ENCODE results near the gene CAMKMT.
"Not testable (repeated sequence)": the region's sequence is repeated elsewhere in the genome, so short reads cannot be mapped to it uniquely, and the experiment has no call there.

CAMKMT gene

GRCh38 chr2:44360749-44361329 is 908 bp upstream of the CAMKMT start:
- Histone ChIP-seq H3K36me3 (ENCODE audit: control insufficient read depth, insufficient read depth, low read length) (no peaks in the 10 kb centered on the region), H3K9ac (ENCODE audit: low read depth, low read length) (peak overlapping the region; percentile 88), H3K27ac (ENCODE audit: low read depth, low read length) (peak overlapping the region; percentile 92), H3K9me3 (ENCODE audit: control insufficient read depth, insufficient read depth, low read length) (no peaks in the 10 kb centered on the region), H3K4me3 (ENCODE audit: low read depth, low read length) (peak overlapping the region; percentile 78), H3K4me1 (ENCODE audit: control insufficient read depth, insufficient read depth, low read length) (peaks cover 9% of the 10 kb centered on the region), H3K27me3 (ENCODE audit: control insufficient read depth, insufficient read depth, low read length) (no peaks in the 10 kb centered on the region)

- peak overlapping the region; percentile 92 for H3K27ac ChIP-seq (ENCODE audit: low read depth, low read length)
- H3K36me3 ChIP-seq (ENCODE audit: control insufficient read depth, insufficient read depth, low read length), result no peaks in the 10 kb centered on the region
- H3K4me1 ChIP-seq (ENCODE audit: control insufficient read depth, insufficient read depth, low read length), result peaks cover 9% of the 10 kb centered on the region
- peak overlapping the region; percentile 50 for H3K9ac ChIP-seq (ENCODE audit: low read depth, low read length)
- H3K4me3 ChIP-seq (ENCODE audit: low read depth, low read length), result peak overlapping the region; percentile 78
- no peaks in the 10 kb centered on the region for H3K9me3 ChIP-seq (ENCODE audit: control insufficient read depth, insufficient read depth, low read length)
- H3K27me3 ChIP-seq (ENCODE audit: control insufficient read depth, insufficient read depth, low read length), result no peaks in the 10 kb centered on the region
Observed at GRCh38 chr2:44362207-44363015, 664 bp downstream of the CAMKMT start.

- Histone ChIP-seq H3K9me3 (ENCODE audit: control insufficient read depth, insufficient read depth, low read length) (no peaks in the 10 kb centered on the region), H3K27ac (ENCODE audit: low read depth, low read length) (no peak overlapping the region), H3K36me3 (ENCODE audit: control insufficient read depth, insufficient read depth, low read length) (no peaks in the 10 kb centered on the region), H3K4me1 (ENCODE audit: control insufficient read depth, insufficient read depth, low read length) (peaks cover 9% of the 10 kb centered on the region), H3K9ac (ENCODE audit: low read depth, low read length) (no peak overlapping the region), H3K4me3 (ENCODE audit: low read depth, low read length) (no peak overlapping the region), H3K27me3 (ENCODE audit: control insufficient read depth, insufficient read depth, low read length) (no peaks in the 10 kb centered on the region)
Observed at GRCh38 chr2:44364604-44365003, 2.9 kb downstream of the CAMKMT start.

GRCh38 chr2:44367591-44367990 is 5.8 kb downstream of the CAMKMT start:
- H3K9ac ChIP-seq (ENCODE audit: low read depth, low read length), result no peak overlapping the region
- 0 out of 2 replicates have a peak, but pooled peaks cover under 1% of the 10 kb centered on the region for H3K36me3 ChIP-seq (ENCODE audit: control insufficient read depth, insufficient read depth, low read length)
- H3K27me3 ChIP-seq (ENCODE audit: control insufficient read depth, insufficient read depth, low read length), result no peaks in the 10 kb centered on the region
- H3K9me3 ChIP-seq (ENCODE audit: control insufficient read depth, insufficient read depth, low read length), result no peaks in the 10 kb centered on the region
- H3K4me1 ChIP-seq (ENCODE audit: control insufficient read depth, insufficient read depth, low read length), result peaks cover 12% of the 10 kb centered on the region; the same call in 1 of the 2 replicates
- H3K4me3 ChIP-seq (ENCODE audit: low read depth, low read length), result no peak overlapping the region
- H3K27ac ChIP-seq (ENCODE audit: low read depth, low read length), result no peak overlapping the region

DNA sequence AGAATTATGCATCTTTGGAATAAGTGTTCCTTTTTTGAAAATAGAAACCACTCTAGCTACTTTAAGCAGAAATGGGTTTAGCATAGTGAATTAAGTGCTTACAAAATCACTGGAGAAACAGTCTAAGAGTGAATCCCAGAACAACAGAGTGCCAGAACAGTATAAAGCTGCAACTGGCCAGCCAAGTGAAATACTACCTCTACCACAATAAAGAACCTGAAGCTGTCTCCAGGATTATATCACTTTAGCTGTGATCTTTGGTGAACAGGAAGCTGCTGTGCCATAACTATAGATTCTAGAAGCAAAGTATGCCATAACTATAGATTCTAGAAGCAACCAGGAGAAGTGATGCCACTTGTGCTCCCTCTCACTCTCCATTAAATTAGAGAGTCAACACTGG is 7.6 kb downstream of the CAMKMT start:
- Histone ChIP-seq H3K4me1 (ENCODE audit: control insufficient read depth, insufficient read depth, low read length) (peaks cover 8% of the 10 kb centered on the region; the same call in 1 of the 2 replicates), H3K36me3 (ENCODE audit: control insufficient read depth, insufficient read depth, low read length) (0 out of 2 replicates have a peak, but pooled peaks cover 3% of the 10 kb centered on the region), H3K9ac (ENCODE audit: low read depth, low read length) (no peak overlapping the region), H3K27ac (ENCODE audit: low read depth, low read length) (no peak overlapping the region), H3K9me3 (ENCODE audit: control insufficient read depth, insufficient read depth, low read length) (no peaks in the 10 kb centered on the region), H3K27me3 (ENCODE audit: control insufficient read depth, insufficient read depth, low read length) (no peaks in the 10 kb centered on the region), H3K4me3 (ENCODE audit: low read depth, low read length) (no peak overlapping the region)

DNA sequence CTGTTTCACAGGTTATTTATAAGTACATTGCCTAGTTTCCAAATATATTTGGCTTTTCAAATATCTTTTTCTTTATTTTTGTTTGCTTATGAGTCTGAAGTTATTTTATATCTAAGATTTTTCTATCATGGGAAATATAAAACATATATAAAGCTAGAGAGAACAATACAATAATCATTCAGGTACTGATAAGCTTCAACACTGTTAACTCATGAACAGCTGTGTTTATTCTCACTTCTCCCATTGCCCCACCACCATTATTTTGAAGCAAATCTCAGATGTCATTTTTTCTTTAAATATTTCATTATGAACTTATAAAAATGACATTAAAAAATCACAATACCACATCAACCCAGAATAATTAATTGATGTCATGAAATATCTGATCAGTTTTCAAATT is 9.7 kb downstream of the CAMKMT start:
- no peak overlapping the region for H3K9ac ChIP-seq (ENCODE audit: low read depth, low read length)
- no peak overlapping the region for H3K27ac ChIP-seq (ENCODE audit: low read depth, low read length)
- H3K36me3 ChIP-seq (ENCODE audit: control insufficient read depth, insufficient read depth, low read length), result peaks cover 3% of the 10 kb centered on the region; the same call in 1 of the 2 replicates
- no peaks in the 10 kb centered on the region for H3K9me3 ChIP-seq (ENCODE audit: control insufficient read depth, insufficient read depth, low read length)
- no peak overlapping the region for H3K4me3 ChIP-seq (ENCODE audit: low read depth, low read length)
- H3K4me1 ChIP-seq (ENCODE audit: control insufficient read depth, insufficient read depth, low read length), result peaks cover 8% of the 10 kb centered on the region; the same call in 1 of the 2 replicates
- H3K27me3 ChIP-seq (ENCODE audit: control insufficient read depth, insufficient read depth, low read length), result no peaks in the 10 kb centered on the region

- Histone ChIP-seq H3K4me1 (ENCODE audit: control insufficient read depth, insufficient read depth, low read length) (peaks cover 8% of the 10 kb centered on the region; the same call in 1 of the 2 replicates), H3K27me3 (ENCODE audit: control insufficient read depth, insufficient read depth, low read length) (no peaks in the 10 kb centered on the region), H3K4me3 (ENCODE audit: low read depth, low read length) (no peak overlapping the region), H3K9ac (ENCODE audit: low read depth, low read length) (no peak overlapping the region), H3K27ac (ENCODE audit: low read depth, low read length) (peak overlapping the region; percentile 69), H3K9me3 (ENCODE audit: control insufficient read depth, insufficient read depth, low read length) (no peaks in the 10 kb centered on the region), H3K36me3 (ENCODE audit: control insufficient read depth, insufficient read depth, low read length) (peaks cover 3% of the 10 kb centered on the region; the same call in 1 of the 2 replicates)
Observed at GRCh38 chr2:44372246-44372645, 10.5 kb downstream of the CAMKMT start.

DNA sequence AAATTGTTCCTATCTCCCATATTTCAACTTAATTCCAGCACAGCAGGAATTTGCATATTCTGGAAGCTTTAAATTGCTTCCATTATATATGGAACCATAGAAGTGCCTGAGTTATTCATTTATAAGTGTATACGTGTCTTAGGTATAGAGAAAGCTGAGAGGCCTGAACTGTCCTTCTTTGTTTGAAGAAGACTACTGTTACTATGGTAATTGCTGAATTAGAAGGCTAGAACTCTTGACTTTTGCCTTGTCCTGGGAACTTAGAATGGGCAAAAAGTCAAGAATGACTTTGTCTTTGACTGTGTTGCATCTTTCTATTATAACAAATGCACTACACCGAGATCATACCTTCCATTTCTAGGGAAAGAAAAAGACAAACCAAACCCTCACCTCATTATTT is 15.7 kb downstream of the CAMKMT start:
- no peak overlapping the region for H3K4me3 ChIP-seq (ENCODE audit: low read depth, low read length)
- peaks cover 7% of the 10 kb centered on the region; the same call in 1 of the 2 replicates for H3K36me3 ChIP-seq (ENCODE audit: control insufficient read depth, insufficient read depth, low read length)
- peaks cover 6% of the 10 kb centered on the region; the same call in 1 of the 2 replicates for H3K4me1 ChIP-seq (ENCODE audit: control insufficient read depth, insufficient read depth, low read length)
- no peaks in the 10 kb centered on the region for H3K27me3 ChIP-seq (ENCODE audit: control insufficient read depth, insufficient read depth, low read length)
- no peaks in the 10 kb centered on the region for H3K9me3 ChIP-seq (ENCODE audit: control insufficient read depth, insufficient read depth, low read length)
- no peak overlapping the region for H3K27ac ChIP-seq (ENCODE audit: low read depth, low read length)
- H3K9ac ChIP-seq (ENCODE audit: low read depth, low read length), result no peak overlapping the region

DNA sequence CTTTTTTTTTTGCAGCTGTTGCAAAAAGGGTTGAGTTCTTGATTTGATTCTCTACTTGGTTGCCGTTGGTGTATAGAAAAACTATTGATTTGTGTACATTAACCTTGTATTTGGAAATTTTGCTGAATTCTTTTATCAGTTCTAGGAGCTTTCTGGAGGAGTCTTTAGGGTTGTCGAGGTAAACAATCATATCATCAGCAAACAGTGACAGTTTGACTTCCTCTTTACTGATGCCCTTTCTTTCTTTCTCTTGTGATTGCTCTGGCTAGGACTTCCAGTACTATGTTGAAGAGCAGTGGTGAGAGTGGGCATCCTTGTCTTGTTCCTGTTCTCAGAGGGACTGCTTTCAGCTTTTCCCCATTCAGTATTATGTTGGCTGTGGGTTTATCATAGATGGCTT is 23.5 kb downstream of the CAMKMT start:
- not testable (repeated sequence) for H3K4me3 ChIP-seq (ENCODE audit: low read depth, low read length); H3K36me3 ChIP-seq (ENCODE audit: control insufficient read depth, insufficient read depth, low read length); H3K27me3 ChIP-seq (ENCODE audit: control insufficient read depth, insufficient read depth, low read length); H3K27ac ChIP-seq (ENCODE audit: low read depth, low read length); H3K9ac ChIP-seq (ENCODE audit: low read depth, low read length); H3K9me3 ChIP-seq (ENCODE audit: control insufficient read depth, insufficient read depth, low read length); H3K4me1 ChIP-seq (ENCODE audit: control insufficient read depth, insufficient read depth, low read length)

DNA sequence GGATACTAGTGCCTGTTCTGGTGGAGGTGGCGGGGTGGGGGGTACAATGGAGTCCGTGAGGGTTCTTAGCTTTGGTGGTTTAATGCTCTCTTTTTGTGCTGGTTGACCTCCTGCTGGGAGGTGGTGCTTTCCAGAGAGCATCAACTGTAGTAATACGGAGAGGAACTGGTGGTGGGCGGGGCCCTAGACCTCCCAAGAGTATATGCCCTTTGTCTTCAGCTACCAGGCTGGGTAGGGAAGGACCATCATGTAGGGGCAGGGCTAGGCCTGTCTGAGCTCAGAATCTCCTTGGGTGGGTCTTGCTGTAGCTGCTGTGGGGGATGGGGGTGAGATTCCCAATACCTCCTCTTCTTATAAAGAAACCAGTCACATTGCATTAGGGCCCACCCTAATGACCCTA is 27.1 kb downstream of the CAMKMT start:
- Histone ChIP-seq H3K4me3 (ENCODE audit: low read depth, low read length) (no peak overlapping the region), H3K9me3 (ENCODE audit: control insufficient read depth, insufficient read depth, low read length) (no peaks in the 10 kb centered on the region), H3K9ac (ENCODE audit: low read depth, low read length) (no peak overlapping the region), H3K27ac (ENCODE audit: low read depth, low read length) (no peak overlapping the region), H3K4me1 (ENCODE audit: control insufficient read depth, insufficient read depth, low read length) (0 out of 2 replicates have a peak, but pooled peaks cover 5% of the 10 kb centered on the region), H3K27me3 (ENCODE audit: control insufficient read depth, insufficient read depth, low read length) (no peaks in the 10 kb centered on the region), H3K36me3 (ENCODE audit: control insufficient read depth, insufficient read depth, low read length) (no peaks in the 10 kb centered on the region)

DNA sequence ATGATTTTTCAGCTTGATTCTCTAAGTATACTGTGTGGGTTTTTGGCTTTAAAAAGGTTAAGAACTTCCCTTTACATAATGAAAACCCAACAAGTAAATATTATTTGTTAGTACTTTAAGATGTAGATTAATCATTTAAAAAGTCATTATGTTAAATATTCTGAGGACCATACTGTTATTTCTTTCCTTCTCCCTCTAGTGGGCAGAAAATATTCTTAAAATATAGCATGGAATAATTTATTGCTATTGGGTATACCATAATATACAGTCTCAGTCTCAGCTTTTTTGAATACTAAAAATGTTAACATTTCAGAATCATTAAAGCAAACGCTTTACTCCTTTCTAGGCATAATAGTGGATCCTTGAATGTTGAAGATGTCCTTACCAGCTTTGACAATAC is 28.1 kb downstream of the CAMKMT start:
- Histone ChIP-seq H3K27ac (ENCODE audit: low read depth, low read length) (no peak overlapping the region), H3K36me3 (ENCODE audit: control insufficient read depth, insufficient read depth, low read length) (no peaks in the 10 kb centered on the region), H3K4me3 (ENCODE audit: low read depth, low read length) (no peak overlapping the region), H3K27me3 (ENCODE audit: control insufficient read depth, insufficient read depth, low read length) (no peaks in the 10 kb centered on the region), H3K9me3 (ENCODE audit: control insufficient read depth, insufficient read depth, low read length) (no peaks in the 10 kb centered on the region), H3K9ac (ENCODE audit: low read depth, low read length) (no peak overlapping the region), H3K4me1 (ENCODE audit: control insufficient read depth, insufficient read depth, low read length) (0 out of 2 replicates have a peak, but pooled peaks cover 6% of the 10 kb centered on the region)

Data from HUES48 (cell line).